Measurements from ENCODE around the gene HAT1. TPM values are rescaled to one million over a fixed set of nuclear protein-coding genes. Genes with fewer than 3 reads are reported as not detected.
"Not testable (repeated sequence)": the region's sequence is repeated elsewhere in the genome, so short reads cannot be mapped to it uniquely, and the experiment has no call there.

Gene HAT1
- total and polyA plus RNA-seq, 9 donors, result 22.7 to 46.1 (median 33.3) TPM

DNA sequence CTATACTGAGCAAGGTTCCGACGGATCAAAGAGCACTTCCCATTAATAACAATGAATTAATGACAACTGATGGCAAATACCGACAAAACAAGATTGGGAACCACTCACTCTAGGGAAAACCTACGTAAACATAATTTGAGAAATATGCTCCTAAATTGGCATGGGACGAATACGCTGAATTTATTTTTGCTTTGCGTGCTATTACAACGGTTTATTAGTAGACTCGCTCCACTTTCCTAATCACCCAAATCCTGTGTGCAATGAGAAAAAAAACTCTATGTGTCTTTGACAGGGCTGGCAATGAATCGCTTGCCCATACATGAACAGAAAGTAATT, 27.7 kb upstream of the HAT1 start:
- TF ChIP-seq POLR2A (IDR thresholded peaks at IDR 0.05) (no peak), EP300 (IDR thresholded peaks at IDR 0.05) (no peak)
- TF ChIP-seq, protein P1, sequence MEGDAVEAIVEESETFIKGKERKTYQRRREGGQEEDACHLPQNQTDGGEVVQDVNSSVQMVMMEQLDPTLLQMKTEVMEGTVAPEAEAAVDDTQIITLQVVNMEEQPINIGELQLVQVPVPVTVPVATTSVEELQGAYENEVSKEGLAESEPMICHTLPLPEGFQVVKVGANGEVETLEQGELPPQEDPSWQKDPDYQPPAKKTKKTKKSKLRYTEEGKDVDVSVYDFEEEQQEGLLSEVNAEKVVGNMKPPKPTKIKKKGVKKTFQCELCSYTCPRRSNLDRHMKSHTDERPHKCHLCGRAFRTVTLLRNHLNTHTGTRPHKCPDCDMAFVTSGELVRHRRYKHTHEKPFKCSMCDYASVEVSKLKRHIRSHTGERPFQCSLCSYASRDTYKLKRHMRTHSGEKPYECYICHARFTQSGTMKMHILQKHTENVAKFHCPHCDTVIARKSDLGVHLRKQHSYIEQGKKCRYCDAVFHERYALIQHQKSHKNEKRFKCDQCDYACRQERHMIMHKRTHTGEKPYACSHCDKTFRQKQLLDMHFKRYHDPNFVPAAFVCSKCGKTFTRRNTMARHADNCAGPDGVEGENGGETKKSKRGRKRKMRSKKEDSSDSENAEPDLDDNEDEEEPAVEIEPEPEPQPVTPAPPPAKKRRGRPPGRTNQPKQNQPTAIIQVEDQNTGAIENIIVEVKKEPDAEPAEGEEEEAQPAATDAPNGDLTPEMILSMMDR (IDR thresholded peaks at IDR 0.05), result no peak
- Histone ChIP-seq H3K36me3 (no peaks in the 10 kb centered on the region), H3K4me1 (ENCODE audit: insufficient read depth) (peaks cover 3% of the 10 kb centered on the region), H3K9me3 (no peaks in the 10 kb centered on the region), H3K4me3 (peak overlapping the region; percentile 84), H3K27ac (peak overlapping the region; percentile 22 to 54), H3K27me3 (no peaks in the 10 kb centered on the region)
- 11 to 14% (median 14%) methylated on average over 10 of the region's 10 CpGs for WGBS, 3 donors
- DNase-seq, result no peak
- intact Hi-C loops (cut with DNase I), result loop anchor here in 1 of 4 donors (10.0 kb wide), 1 partner anchor 80 kb away; no protein-coding TSS in a partner anchor

DNA sequence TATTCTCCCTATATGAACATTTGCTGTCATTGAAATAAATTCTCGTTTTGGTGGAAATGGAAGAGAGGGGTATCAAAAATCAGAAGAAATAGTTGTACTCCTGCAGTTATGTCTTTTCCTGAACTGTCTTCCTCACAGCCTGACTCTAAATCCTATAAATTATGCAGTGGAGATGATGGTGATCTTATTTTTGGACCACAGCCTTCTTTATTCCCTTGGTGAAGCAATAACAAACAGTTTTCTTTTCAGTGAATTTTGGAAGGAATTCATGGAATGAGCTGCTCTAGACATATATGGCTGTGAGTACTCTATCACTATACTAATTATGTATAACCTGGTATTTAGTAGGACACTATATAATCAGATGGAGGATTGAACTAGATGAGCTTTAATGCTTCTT, 26.5 kb upstream of the HAT1 start:
- no peaks in the 10 kb centered on the region for H3K27me3 ChIP-seq
- intact Hi-C loops (cut with DNase I), result loop anchor here in 1 of 4 donors (10.0 kb wide), 1 partner anchor 81 kb away; no protein-coding TSS in a partner anchor
- H3K27ac ChIP-seq, result no peak overlapping the region

DNA sequence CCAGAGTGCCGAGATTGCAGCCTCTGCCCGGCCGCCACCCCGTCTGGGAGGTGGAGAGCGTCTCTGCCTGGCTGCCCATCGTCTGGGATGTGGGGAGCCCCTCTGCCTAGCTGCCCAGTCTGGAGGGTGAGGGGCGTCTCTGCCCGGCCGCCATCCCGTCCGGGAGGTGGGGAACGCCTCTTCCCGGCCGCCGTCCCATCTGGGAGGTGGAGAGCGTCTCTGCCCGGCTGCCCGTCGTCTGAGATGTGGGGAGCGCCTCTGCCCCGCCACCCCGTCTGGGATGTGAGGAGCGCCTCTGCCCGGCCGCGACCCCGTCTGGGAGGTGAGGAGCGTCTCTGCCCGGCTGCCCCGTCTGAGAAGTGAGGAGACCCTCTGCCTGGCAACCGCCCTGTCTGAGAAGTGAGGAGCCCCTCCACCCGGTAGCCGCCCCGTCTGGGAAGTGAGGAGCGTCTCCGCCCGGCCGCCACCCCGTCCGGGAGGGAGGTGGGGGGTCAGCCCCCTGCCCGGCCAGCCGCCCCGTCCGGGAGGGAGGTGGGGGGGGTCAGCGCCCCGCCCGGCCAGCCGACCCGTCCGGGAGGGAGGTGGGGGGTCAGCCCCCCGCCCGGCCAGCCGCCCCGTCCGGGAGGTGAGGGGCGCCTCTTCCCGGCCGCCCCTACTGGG, 22.5 kb upstream of the HAT1 start:
- not testable (repeated sequence) for H3K4me3 ChIP-seq
- intact Hi-C loops (cut with DNase I), result loop anchor here in 1 of 4 donors (10.0 kb wide), 1 partner anchor 85 kb away; no protein-coding TSS in a partner anchor

More for the DNA sequence above, 26.5 kb upstream of the HAT1 start:
- Histone ChIP-seq H3K4me3 (no peak overlapping the region), H3K36me3 (no peaks in the 10 kb centered on the region), H3K4me1 (ENCODE audit: insufficient read depth) (peaks cover 3% of the 10 kb centered on the region), H3K9me3 (no peaks in the 10 kb centered on the region)
- 84 to 89% (median 88%) methylated on average over 1 of the region's 1 CpG for WGBS, 3 donors
- no peak for TF ChIP-seq POLR2A (IDR thresholded peaks at IDR 0.05)
- no peak for TF ChIP-seq EP300 (IDR thresholded peaks at IDR 0.05)
- TF ChIP-seq, protein P1 (IDR thresholded peaks at IDR 0.05), result no peak
- no peak for DNase-seq

DNA sequence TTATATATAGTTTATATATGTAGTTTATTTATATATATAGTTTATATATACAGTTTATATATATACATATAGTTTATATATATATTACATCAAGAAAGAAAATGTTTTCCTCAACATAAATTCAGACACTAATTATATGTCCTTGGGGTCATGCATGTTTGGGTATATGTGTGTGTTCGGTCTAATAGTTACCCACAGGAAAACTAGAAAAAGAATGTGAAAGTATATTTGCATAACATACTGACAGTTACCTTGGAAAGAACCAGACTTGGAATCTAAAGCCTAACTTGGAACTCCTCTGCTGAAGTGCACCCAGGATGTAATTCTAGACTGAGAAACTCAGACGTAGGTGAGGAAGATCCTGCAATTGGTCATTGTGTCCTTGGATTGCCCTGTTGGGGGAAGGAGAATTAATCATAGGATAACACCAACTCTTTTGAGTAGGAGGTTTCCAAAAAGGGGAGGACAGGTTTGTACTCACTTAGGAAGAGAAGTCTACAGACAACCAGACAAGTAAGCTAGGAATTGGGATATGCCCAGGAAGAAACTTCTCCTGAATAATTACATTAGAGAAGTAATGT, 19.3 kb upstream of the HAT1 start:
- DNase-seq, result no peak
- Histone ChIP-seq H3K27ac (no peak overlapping the region), H3K9me3 (no peaks in the 10 kb centered on the region), H3K27me3 (no peaks in the 10 kb centered on the region), H3K36me3 (no peaks in the 10 kb centered on the region), H3K4me3 (no peak overlapping the region), H3K4me1 (ENCODE audit: insufficient read depth) (no peaks in the 10 kb centered on the region)
- intact Hi-C loops (cut with DNase I), result no loop called here
- no peak for TF ChIP-seq POLR2A (IDR thresholded peaks at IDR 0.05)
- TF ChIP-seq, protein P1 (IDR thresholded peaks at IDR 0.05), result no peak
- no peak for TF ChIP-seq EP300 (IDR thresholded peaks at IDR 0.05)
- WGBS, 3 donors, result 57 to 63% (median 62%) methylated on average over 2 of the region's 2 CpGs

More for the DNA sequence above, 22.5 kb upstream of the HAT1 start:
- WGBS, 3 donors, result 94 to 97% (median 97%) methylated on average over 19 to 50 of the region's 58 CpGs
- H3K9me3 ChIP-seq; H3K36me3 ChIP-seq; DNase-seq; H3K4me1 ChIP-seq (ENCODE audit: insufficient read depth); H3K27me3 ChIP-seq; H3K27ac ChIP-seq: not testable (repeated sequence)

DNA sequence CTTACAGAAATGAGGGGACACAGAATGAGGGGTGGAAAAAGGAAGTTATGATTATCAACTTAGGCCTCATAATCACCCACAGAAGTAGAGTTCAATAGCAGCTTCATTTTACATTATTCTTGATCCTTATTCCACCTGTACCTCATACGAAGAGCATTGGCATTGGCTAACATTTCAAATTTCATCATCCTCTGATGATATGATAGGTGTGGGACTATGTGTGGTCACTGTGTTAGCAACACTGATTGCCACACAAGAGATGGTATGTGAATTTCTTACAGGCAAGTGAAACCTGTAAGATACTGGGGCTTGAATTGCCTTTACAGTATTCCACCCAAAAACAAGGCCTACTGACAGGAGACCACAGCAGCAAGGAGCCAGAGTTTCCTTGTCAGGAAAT, 14.0 kb upstream of the HAT1 start:
- no peak for DNase-seq
- WGBS, 3 donors, result 96 to 97% (median 97%) methylated on average over 1 of the region's 1 CpG
- H3K4me3 ChIP-seq, result no peak overlapping the region
- intact Hi-C loops (cut with DNase I), result no loop called here
- TF ChIP-seq POLR2A (IDR thresholded peaks at IDR 0.05) (no peak), EP300 (IDR thresholded peaks at IDR 0.05) (no peak)
- TF ChIP-seq, protein P1 (IDR thresholded peaks at IDR 0.05), result no peak
- H3K4me1 ChIP-seq (ENCODE audit: insufficient read depth), result no peaks in the 10 kb centered on the region
- H3K27me3 ChIP-seq, result no peaks in the 10 kb centered on the region
- H3K9me3 ChIP-seq, result no peaks in the 10 kb centered on the region
- H3K27ac ChIP-seq, result no peak overlapping the region
- no peaks in the 10 kb centered on the region for H3K36me3 ChIP-seq

All from ovary (tissue), 9 donors.